NCI-H2227 treated with DMSO at 0.1 percent for 48 hours (cell line): ENCODE measurements around the gene SHFL.

Experiments
- DNase-seq: peaks from one replicate; lab custom pipeline; 2025; lab: John Stamatoyannopoulos, UW

Gene SHFL

DNA sequence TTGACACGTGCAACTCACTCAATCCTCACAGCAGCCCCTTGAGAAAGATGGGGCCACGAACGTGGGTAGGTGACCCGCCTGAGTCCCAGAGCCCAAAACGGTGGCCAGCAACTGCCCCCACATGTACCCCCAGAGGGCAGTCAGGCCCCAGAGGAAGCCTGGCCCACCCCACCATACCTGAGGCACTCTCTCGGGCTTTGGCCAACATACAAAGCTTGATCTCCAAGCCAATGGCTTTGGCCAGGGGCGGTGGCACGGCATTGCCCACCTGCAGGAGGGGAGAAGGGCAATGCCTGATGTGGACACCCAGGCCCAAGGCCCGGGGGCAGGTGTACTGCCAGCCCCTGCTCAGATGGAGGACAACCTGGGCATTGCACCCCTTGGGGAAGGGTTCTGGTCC is 47.9 kb downstream of the SHFL start:
- no peak for DNase-seq

GRCh38 chr19:10135551-10136334 is 49.6 kb downstream of the SHFL start:
- no peak for DNase-seq

DNA sequence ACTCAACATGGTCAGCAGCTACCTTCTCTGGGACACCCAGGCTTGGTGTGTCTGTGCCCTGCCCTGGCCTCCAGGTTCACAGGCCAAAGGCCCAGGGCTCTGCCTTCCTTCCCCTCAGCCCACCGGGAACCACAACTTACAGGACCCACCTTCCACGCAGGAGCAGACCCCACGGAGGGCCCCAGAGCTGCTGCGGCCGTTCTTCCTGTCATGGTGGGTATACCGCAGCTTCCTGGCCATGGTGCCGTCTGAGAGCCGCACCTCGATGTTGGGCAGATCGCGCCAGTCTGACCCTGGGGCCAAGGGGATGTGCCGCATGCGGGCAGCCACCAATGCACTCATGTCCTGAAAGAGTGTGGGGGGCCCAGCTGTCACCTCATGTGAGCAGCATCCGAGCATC is 50.8 kb downstream of the SHFL start:
- DNase-seq, result no peak

GRCh38 chr19:10137751-10138682 is 51.9 kb downstream of the SHFL start:
- no peak for DNase-seq

DNA sequence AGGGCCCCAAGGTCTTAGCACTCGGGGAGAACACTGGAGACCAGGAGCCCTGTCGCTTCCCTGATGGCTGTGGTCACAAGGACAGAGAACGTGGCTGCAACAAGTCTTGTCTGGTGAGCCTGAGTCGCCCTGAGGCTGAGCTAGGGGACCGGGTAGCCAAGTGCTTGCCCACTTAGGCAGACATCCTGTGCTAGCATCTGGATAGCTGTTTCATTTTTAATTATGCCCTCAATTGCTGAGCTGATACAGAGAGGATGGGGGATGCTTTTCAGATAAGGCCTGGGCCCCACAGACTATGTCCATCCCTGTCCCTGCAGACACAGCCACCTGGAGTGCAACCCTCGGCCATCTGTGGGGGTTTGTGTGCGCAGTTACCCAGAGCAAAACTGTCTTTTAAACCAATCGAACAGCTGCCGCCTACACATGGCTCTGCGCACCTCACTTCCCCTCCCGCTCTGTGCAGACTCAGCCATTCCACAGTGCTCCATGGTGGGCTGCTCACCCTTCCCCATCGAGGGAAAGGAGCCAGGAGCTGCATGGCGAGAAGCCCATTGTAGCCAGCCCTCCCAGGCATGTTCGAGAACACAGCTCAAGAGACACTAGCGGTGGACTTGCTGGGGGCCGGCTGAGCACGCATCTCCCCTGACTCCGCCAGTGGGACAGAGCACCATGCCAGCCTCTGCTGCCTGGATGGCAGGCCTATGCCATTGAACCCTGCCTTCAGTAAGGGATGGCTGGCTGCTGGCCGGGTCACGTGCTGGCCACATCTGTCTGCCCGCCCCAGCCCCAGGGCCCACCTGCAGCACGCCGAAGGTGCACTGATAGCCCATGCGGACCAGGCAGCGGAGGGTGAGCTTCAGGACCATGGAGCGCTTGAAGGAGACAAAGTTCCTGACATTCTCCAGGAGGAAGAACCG is 53.0 kb downstream of the SHFL start:
- DNase-seq, result no peak

GRCh38 chr19:10139952-10140351 is 53.8 kb downstream of the SHFL start:
- DNase-seq, result no peak

DNA sequence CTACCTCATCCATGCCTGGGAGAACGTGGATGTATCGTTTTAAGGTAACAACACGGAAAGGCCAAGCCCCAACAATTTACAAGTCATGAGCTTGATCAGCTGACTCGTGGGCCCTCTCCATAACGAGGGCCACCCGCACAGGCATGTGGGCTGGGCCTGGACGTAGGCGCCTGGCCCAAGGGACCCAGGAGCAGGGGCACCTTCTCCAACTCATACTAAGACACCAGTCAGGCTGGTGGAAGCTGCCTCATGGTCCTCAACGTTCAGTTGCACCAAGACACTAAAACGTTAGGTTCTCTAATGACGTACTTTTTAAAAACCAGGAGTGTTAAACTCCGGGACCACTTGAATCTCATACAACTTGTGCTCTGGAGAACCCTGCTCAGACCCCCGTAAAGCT is 55.4 kb downstream of the SHFL start:
- no peak for DNase-seq

- no peak for DNase-seq
Measured at GRCh38 chr19:10141973-10142372, 55.9 kb downstream of the SHFL start.
